Liver (tissue), 9 donors: ENCODE measurements around the gene TBC1D1. TPM values are rescaled to one million over a fixed set of nuclear protein-coding genes. Genes with fewer than 3 reads are reported as not detected.

Experiments
- DNase-seq: peaks from one replicate; pipeline ENCODE4 v3.0.0-alpha.2; 2017; ENCODE audit warnings: low spot score
- H3K27ac ChIP-seq, 2 donors: one replicate each; pipeline ENCODE4 v1.7.0; 2013; ENCODE audit warnings: inconsistent platforms in 2 of 2, low read length in 2 of 2, control low read depth in 1 of 2, low read depth in 1 of 2, mild to moderate bottlenecking in 1 of 2
- H3K27me3 ChIP-seq, 4 donors: one replicate each; pipeline versions ENCODE4 v1.6.1 to v1.7.0; 2013; ENCODE audit warnings: low read length in 3 of 4, inconsistent platforms in 1 of 4, mild to moderate bottlenecking in 1 of 4, moderate library complexity in 1 of 4; ENCODE audit not compliant: control insufficient read depth in 4 of 4, insufficient read depth in 4 of 4
- H3K36me3 ChIP-seq, 4 donors: one replicate each; pipeline versions ENCODE4 v1.6.1 to v1.7.0; 2013; ENCODE audit warnings: low read length in 3 of 4, mild to moderate bottlenecking in 3 of 4, low read depth in 1 of 4, moderate library complexity in 1 of 4; ENCODE audit not compliant: control insufficient read depth in 4 of 4, insufficient read depth in 3 of 4
- H3K4me1 ChIP-seq, 4 donors: one replicate each; pipeline versions ENCODE4 v1.6.1 to v1.7.0; 2013; ENCODE audit warnings: low read length in 3 of 4, mild to moderate bottlenecking in 3 of 4, moderate library complexity in 1 of 4; ENCODE audit not compliant: control insufficient read depth in 4 of 4, insufficient read depth in 4 of 4
- H3K4me3 ChIP-seq, 3 donors: one replicate each; pipeline versions ENCODE4 v1.6.1 to v1.7.0; 2013; ENCODE audit warnings: low read length in 3 of 3, control low read depth in 1 of 3, low read depth in 1 of 3, mild to moderate bottlenecking in 1 of 3
- H3K9ac ChIP-seq, 2 donors: one replicate each; pipeline ENCODE4 v1.7.0; 2013; ENCODE audit warnings: low read length in 2 of 2, mild to moderate bottlenecking in 2 of 2, moderate library complexity in 2 of 2, control low read depth in 1 of 2, low read depth in 1 of 2
- H3K9me3 ChIP-seq, 4 donors: one replicate each; pipeline versions ENCODE4 v1.6.1 to v1.7.0; 2013; ENCODE audit warnings: low read length in 3 of 4; ENCODE audit not compliant: control insufficient read depth in 4 of 4
- ATF3 ChIP-seq: IDR thresholded peaks from 2 replicates; pipeline ENCODE4 v1.6.1; 2016; ENCODE audit warnings: antibody characterized with exemption
- EGR1 ChIP-seq, 2 donors: IDR thresholded peaks; 2 replicates each; pipeline ENCODE4 v1.6.1; 2016 to 2018; ENCODE audit warnings: antibody characterized with exemption in 2 of 2, low read depth in 2 of 2
- FOXA1 ChIP-seq: IDR thresholded peaks from 2 replicates; pipeline ENCODE4 v1.6.1; 2016; ENCODE audit warnings: antibody characterized with exemption
- FOXA2 ChIP-seq: IDR thresholded peaks from 2 replicates; pipeline ENCODE4 v1.6.1; 2016; ENCODE audit warnings: antibody characterized with exemption
- GABPA ChIP-seq, 2 donors: IDR thresholded peaks in 1 of 2; conservative IDR thresholded peaks in 1 of 2; 2 replicates each; pipeline ENCODE4 v1.6.1; 2016; ENCODE audit warnings: antibody characterized with exemption in 2 of 2, mild to moderate bottlenecking in 1 of 2, moderate library complexity in 1 of 2
- HNF4A ChIP-seq, 2 donors: conservative IDR thresholded peaks; 2 replicates each; pipeline ENCODE4 v1.6.1; 2016; ENCODE audit warnings: antibody characterized with exemption in 2 of 2, mild to moderate bottlenecking in 2 of 2
- NR2F2 ChIP-seq: IDR thresholded peaks from 2 replicates; pipeline ENCODE4 v1.6.1; 2016; ENCODE audit warnings: antibody characterized with exemption
- RAD21 ChIP-seq, 2 donors: IDR thresholded peaks; 2 replicates each; pipeline ENCODE4 v1.6.1; 2016; ENCODE audit warnings: antibody characterized with exemption in 2 of 2, mild to moderate bottlenecking in 2 of 2
- RXRA ChIP-seq, 2 donors: IDR thresholded peaks; 2 replicates each; pipeline ENCODE4 v1.6.1; 2017 to 2018; ENCODE audit warnings: antibody characterized with exemption in 2 of 2, mild to moderate bottlenecking in 1 of 2
- SP1 ChIP-seq: IDR thresholded peaks from 2 replicates; pipeline ENCODE4 v1.6.1; 2018; ENCODE audit warnings: antibody characterized with exemption, mild to moderate bottlenecking
- TAF1 ChIP-seq: conservative IDR thresholded peaks from 2 replicates; pipeline ENCODE4 v1.6.1; 2016; ENCODE audit warnings: antibody characterized with exemption, mild to moderate bottlenecking
- WGBS: extraction: QIAGEN DNeasy Blood & Tissue Kit; methylation state at CpG from one replicate; pipeline ENCODE4 v1.1.7; 2013; 5-methylcytosine and 5-hydroxymethylcytosine counted together
- polyA plus RNA-seq, 2 donors: library from polyadenylated mRNA; stranded (reverse) in 1 of 2; unstranded in 1 of 2; fragments of 200-250 nt in 1 of 2; fragments of >200 nt in 1 of 2; fragmentation: Nextera tagmentation in 1 of 2; extraction: Ambion mirVana in 1 of 2; gene quantifications; one replicate each; pipeline versions ENCODE4 v1.2.1 to v1.2.3, GENCODE V29; 2013 to 2015
- total RNA-seq, 2 donors: library from RNA; depleted of rRNA; stranded (reverse); fragments of >200 nt; gene quantifications; one replicate each; pipeline ENCODE4 v1.2.3, GENCODE V29; 2014
- TF ChIP-seq, protein P1 (sequence below): IDR thresholded peaks from 2 replicates; pipeline ENCODE4 v1.6.1; 2016; ENCODE audit warnings: antibody characterized with exemption
- donor health status: healthy.
- donor health status: healthy.
- donor health status: healthy.
- donor health status: healthy.
- donor health status: healthy.

TBC1D1 gene
- total and polyA plus RNA-seq, 4 donors: 15.6 to 41.4 (median 20.9) TPM

DNA sequence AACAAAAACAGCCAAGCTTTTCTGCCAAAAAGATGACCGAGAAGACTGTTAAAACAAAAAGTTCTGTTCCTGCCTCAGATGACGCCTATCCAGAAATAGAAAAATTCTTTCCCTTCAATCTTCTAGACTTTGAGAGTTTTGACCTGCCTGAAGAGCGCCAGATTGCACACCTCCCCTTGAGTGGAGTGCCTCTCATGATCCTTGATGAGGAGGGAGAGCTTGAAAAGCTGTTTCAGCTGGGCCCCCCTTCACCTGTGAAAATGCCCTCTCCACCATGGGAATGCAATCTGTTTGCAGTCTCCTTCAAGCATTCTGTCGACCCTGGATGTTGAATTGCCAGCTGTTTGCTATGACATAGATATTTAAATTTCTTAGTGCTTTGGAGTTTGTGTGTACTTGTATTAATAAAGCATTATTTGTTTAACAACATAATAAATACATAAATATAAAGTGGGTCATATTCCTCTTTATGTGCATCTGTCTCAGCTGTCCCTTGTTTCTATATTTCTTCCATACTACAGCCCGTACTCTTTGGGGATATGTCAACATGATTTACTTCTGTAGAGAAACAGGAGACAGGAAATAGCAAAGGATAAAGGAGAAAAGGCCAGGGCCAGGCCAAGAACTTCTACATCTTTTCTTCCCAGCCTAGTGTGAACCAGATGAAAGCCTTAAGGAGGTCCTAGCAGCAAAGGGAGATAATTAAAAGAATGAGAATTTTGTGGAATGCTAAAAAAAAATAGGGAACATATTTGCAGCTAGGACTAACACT, 70.0 kb downstream of the TBC1D1 start:
- Histone ChIP-seq H3K4me3 (no peak overlapping the region), H3K4me1 (peaks cover 1 to 6% (median 2%) of the 10 kb centered on the region in 4 donors), H3K27ac (no peak overlapping the region), H3K9me3 (no peaks in the 10 kb centered on the region), H3K9ac (no peak overlapping the region), H3K36me3 (no peaks in the 10 kb centered on the region), H3K27me3 (no peaks in the 10 kb centered on the region)
- 87% methylated on average over 5 of the region's 5 CpGs for WGBS
- no peak for DNase-seq
- TF ChIP-seq FOXA1 (no peak), SP1 (no peak), TAF1 (no peak), HNF4A (conservative IDR thresholded peaks at IDR 0.05) (no peak)

DNA sequence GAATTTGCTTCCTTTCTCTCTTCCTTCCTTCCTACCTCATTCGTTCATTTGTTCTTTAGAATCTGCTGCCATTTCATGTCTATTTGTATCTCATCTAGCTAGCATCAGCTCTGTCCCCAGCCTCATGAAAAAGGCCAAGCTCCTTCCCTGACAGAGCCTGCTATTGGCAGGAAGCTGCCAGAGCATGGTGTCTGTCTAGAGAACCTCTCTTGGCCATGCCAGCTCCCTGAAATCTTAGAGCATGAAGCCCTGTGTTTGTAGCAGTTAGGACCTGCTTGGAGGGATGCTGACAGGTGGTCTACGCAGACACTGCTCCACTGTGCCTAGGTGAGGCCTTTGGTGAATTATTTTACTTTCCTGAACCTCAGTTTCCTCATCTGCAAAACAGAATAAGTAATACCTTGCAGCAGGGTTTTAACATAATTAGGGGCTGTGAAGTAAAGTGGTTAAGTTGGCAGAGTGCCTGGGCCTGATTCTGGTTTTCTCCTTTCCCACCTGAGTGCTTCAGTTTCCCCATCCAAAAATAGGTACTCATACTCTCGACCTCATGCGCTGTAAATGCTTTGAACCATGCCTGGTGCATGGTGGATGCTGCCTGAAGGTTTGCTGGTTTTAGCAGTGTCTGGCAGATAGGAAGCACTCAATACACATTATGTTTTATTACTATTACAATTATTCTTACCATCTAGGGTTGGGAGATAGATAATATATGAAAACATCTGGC, 74.0 kb downstream of the TBC1D1 start:
- Histone ChIP-seq H3K36me3 (no peaks in the 10 kb centered on the region), H3K27ac (no peak overlapping the region), H3K9me3 (no peaks in the 10 kb centered on the region), H3K27me3 (no peaks in the 10 kb centered on the region), H3K4me3 (no peak overlapping the region), H3K9ac (no peak overlapping the region), H3K4me1 (peaks cover 2 to 9% (median 5%) of the 10 kb centered on the region in 4 donors)
- no peak for DNase-seq
- TF ChIP-seq EGR1 (IDR thresholded peaks at IDR 0.05; ENCODE audit: low read depth in 2 of 2) (no peak), ATF3 (no peak), RXRA (IDR thresholded peaks at IDR 0.05) (no peak), TAF1 (no peak), SP1 (no peak), HNF4A (conservative IDR thresholded peaks at IDR 0.05) (no peak), FOXA1 (no peak), FOXA2 (no peak), GABPA (IDR thresholded peaks at IDR 0.05 in 1 of 2, conservative IDR thresholded peaks at IDR 0.05 in 1 of 2) (no peak)
- 93% methylated on average over 4 of the region's 4 CpGs for WGBS

DNA sequence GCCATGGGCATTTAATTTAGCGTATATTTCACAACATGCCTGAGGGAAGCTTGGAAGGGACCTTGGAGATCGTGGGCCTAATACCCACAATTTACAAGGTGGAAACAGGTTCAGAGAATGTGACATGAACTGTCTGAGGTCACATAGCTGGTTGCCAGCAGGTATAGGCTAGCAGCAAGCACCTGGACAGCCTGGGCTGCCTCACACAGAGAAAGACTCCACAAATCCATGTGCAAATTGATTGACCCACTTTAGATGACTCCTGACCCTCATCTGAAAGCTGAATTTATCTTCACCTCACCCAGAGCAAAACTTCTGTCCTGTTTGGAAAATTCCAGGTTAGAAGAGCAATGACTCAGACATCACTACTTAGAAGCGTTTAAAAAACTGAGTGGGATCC, 75.2 kb downstream of the TBC1D1 start:
- no peak overlapping the region for H3K9ac ChIP-seq
- H3K36me3 ChIP-seq: no peaks in the 10 kb centered on the region
- H3K9me3 ChIP-seq: no peaks in the 10 kb centered on the region
- H3K4me1 ChIP-seq: peaks cover 2 to 9% (median 5%) of the 10 kb centered on the region in 4 donors
- no peaks in the 10 kb centered on the region for H3K27me3 ChIP-seq
- no peak for DNase-seq
- TF ChIP-seq, protein P1, sequence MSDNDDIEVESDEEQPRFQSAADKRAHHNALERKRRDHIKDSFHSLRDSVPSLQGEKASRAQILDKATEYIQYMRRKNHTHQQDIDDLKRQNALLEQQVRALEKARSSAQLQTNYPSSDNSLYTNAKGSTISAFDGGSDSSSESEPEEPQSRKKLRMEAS: no peak
- no peak overlapping the region for H3K4me3 ChIP-seq
- no peak overlapping the region for H3K27ac ChIP-seq
- WGBS: 81% methylated on average over 3 of the region's 3 CpGs

DNA sequence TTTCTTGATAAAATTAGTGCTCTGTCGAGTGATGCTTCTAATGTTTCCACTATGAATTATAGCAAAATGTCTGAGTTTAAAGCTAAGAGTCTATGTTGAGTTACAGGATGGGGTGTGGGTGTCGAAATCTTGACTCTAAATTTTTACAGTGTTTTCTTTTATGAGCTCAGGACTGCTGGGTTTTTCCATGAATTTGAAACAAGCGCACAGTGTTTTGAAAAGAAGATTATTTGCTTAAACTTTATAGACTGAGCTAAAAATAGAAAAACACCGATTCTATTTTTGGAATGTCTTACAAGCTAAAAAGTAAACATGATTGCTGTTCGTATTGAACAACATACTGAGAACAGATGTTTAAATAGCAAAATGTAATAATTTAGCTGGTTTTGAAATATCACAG, 76.9 kb downstream of the TBC1D1 start:
- Histone ChIP-seq H3K9me3 (no peaks in the 10 kb centered on the region), H3K36me3 (no peaks in the 10 kb centered on the region), H3K9ac (no peak overlapping the region), H3K4me1 (peaks cover 2 to 9% (median 5%) of the 10 kb centered on the region in 4 donors), H3K4me3 (no peak overlapping the region), H3K27me3 (no peaks in the 10 kb centered on the region), H3K27ac (no peak overlapping the region)
- TF ChIP-seq EGR1 (IDR thresholded peaks at IDR 0.05; ENCODE audit: low read depth in 2 of 2): no peak
- peak in 1 of 2 donors; percentile 4 for TF ChIP-seq RAD21 (IDR thresholded peaks at IDR 0.05)
- TF ChIP-seq NR2F2: peak; percentile 19
- no peak for TF ChIP-seq GABPA (IDR thresholded peaks at IDR 0.05 in 1 of 2, conservative IDR thresholded peaks at IDR 0.05 in 1 of 2)
- DNase-seq: no peak
- WGBS: 41% methylated on average over 5 of the region's 5 CpGs
